GM12801 (cell line): ENCODE measurements around the gene PSMB2.

Experiments used
- TF ChIP-seq, protein P1 (sequence below): IDR thresholded peaks from one replicate; pipeline ENCODE4 v1.5.1; 2011; ENCODE audit warnings: control low read depth; ENCODE audit not compliant: insufficient read length; ENCODE audit errors: extremely low read depth

PSMB2 gene

DNA sequence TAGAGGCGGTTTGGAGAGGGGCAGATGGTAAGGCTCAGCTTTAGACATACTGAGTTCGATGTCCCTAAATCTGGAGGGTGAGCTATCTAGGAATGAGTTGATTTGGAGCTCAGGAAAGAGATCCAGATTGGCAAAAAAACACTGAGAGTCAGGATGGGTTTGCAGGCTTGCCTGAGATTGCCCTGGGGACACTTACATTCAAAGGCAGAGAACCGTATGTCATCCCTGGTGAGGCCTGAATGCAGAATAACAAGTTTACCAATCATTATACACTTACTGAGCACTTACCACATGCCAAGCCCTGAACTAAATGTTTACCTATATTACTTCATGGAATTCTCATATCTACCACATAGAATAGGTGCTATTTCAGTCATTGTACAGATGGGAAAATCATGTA, 40.7 kb downstream of the PSMB2 start:
- TF ChIP-seq, protein P1, sequence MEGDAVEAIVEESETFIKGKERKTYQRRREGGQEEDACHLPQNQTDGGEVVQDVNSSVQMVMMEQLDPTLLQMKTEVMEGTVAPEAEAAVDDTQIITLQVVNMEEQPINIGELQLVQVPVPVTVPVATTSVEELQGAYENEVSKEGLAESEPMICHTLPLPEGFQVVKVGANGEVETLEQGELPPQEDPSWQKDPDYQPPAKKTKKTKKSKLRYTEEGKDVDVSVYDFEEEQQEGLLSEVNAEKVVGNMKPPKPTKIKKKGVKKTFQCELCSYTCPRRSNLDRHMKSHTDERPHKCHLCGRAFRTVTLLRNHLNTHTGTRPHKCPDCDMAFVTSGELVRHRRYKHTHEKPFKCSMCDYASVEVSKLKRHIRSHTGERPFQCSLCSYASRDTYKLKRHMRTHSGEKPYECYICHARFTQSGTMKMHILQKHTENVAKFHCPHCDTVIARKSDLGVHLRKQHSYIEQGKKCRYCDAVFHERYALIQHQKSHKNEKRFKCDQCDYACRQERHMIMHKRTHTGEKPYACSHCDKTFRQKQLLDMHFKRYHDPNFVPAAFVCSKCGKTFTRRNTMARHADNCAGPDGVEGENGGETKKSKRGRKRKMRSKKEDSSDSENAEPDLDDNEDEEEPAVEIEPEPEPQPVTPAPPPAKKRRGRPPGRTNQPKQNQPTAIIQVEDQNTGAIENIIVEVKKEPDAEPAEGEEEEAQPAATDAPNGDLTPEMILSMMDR, result no peak

DNA sequence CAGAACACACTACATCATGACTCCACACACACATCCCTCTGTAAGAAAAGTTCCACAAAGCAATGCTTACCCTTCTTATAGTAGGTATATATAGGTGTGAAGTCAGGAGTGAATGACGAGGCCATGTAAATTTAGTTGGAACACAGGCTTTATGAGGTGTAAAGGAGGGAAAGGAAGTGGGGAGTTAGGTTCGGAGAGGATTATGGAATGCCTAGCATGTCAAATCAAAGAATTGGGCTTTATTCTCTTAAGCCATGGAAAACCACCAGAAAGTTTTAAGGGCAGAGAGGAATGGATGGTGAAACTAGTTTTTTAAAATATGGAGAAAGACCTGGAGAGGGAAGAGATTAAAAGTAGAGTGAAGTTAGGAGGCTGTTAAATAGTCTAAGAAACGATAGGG, 41.9 kb downstream of the PSMB2 start:
- TF ChIP-seq, protein P1, result no peak

DNA sequence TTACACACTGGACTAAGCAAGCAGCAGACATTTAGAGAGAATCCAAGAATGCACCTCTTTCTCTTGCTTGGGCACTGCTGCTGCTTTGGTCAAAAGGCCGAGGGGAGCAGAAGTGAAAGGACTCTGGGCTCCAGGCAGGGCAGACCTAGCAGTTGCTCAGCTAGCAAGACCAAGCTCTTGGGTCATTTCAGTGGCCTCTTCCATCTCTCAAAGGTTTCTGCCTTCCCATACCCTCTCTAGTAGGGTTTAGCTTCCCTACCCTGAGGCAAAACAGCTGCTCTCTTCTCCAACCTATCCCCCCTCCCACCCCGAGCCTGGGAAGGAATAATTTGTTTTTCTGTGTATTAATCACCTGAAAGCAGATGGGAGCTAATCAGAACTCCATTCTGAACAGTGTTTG, 42.4 kb downstream of the PSMB2 start:
- TF ChIP-seq, protein P1, result no peak

DNA sequence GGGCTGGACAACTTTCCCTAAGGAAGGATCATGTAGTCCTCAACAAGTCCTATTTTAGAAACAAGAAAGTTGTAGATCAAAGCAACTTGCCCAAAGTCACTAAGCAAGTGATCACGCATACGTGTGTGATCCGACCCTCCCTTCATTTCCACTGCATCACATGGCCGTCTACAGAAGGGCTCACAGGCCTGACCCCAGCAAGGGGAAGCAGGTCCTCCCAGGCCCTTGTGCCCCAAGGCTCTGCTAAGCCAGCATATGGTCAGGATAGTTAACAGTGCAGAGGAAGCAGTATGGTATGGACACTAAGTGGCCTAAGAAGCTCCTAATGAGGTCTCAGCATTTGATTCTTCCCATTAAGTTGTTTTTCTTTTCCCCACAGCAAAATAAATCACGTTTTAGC, 43.5 kb downstream of the PSMB2 start:
- TF ChIP-seq, protein P1, result no peak

DNA sequence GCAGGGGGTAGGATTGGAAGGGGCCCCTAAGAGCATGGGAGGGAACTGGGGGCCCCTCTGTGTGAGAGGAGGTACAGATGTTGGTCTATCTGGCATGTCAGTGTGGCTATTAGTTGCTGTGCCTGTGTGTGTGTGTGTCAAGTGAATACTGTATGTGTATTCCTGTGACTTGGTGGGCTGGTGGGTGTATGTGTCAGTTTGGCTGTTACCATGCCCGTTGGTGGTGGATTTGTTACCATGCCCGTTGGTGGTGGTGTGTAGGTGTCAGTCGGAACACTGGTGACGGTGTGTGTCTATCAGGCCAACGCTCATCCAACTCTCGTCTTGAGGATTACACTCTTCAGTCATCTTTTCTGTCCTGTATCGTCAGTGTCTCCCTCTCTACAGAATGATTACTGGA, 45.6 kb downstream of the PSMB2 start:
- TF ChIP-seq, protein P1, result no peak

DNA sequence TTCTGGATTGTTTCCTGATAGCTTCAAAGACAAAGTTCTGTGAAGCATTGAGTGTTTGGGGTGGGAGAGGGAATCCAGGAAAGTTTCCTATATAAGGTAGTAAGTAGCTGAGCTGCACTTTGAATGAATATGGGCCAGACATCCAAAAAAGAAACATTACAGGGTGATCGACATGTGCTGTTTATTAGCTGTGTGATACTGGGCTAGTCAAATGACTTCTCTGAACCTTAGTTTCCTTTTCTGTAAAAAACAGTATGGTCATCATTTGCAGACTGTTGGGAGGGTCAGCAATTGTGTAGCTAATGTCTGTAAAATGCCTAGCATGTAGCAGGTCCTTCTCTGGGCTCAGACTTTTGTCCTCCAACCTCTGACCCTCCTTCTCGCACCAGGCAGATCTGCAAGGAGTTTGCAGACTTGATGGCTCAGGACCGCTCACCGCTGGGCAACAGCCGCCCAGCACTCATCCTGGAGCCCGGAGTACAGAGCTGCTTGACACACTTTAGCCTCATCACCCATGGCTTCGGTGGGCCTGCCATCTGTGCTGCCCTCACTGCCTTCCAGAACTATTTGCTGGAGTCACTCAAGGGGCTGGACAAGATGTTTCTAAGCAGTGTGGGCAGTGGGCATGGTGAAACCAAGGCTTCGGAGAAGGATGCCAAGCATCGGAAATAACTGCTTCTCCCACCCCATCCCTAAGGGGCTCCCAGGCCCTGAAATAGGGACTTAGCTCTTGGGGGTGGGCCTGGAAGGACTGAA, 47.1 kb downstream of the PSMB2 start:
- TF ChIP-seq, protein P1, result no peak

DNA sequence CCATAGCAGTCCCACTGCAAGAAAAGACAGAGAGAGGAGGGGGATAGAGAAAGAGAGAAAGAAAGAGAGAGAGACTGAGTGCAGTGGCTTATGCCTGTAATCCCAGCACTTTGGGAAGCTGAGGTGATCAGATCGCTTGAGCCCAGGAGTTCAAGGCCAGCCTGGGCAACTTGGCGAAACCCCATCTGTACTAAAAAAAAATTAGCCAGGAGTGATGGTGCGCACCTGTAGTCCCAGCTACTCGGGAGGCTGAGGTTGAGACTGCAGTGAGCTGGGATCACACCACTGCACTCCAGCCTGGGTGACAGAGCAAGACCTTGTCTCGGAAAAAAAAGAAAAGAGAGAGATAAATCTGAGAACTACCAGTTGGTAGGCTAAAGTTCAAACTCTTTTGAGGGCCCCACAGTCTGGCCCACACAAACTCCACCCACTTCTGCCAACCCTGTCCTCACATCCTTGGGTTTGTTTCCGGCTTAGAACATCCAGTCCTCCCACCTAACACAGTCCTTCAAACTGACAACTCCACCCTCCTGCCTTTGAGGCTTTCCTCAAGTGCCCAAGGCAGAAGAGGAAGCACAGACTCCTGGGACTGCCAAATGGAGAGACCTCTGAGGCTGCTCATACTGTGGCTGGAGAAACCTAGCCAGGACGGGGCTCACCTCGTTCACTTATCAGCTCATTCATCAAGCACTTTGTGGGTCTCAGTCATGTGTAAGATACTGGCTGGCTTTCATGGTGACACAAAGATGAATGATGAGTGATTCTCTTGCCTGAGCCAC, 48.1 kb downstream of the PSMB2 start:
- TF ChIP-seq, protein P1, result no peak
